Measurements from ENCODE around the gene BANF1.

GRCh38 chr11:66022401-66023185 is 20.3 kb downstream of the BANF1 start:
- TF ChIP-seq EZH2phosphoT487 (IDR thresholded peaks at IDR 0.05; ENCODE audit: insufficient read depth, low read depth) = no peak
- TF ChIP-seq EZH2 (IDR thresholded peaks at IDR 0.05; ENCODE audit: insufficient read depth, poor library complexity, severe bottlenecking) = no peak

Data from GM23248 (cell line).